Measurements from ENCODE around the gene KIFAP3.
"Not testable (repeated sequence)": the region's sequence is repeated elsewhere in the genome, so short reads cannot be mapped to it uniquely, and the experiment has no call there.

Gene KIFAP3

DNA sequence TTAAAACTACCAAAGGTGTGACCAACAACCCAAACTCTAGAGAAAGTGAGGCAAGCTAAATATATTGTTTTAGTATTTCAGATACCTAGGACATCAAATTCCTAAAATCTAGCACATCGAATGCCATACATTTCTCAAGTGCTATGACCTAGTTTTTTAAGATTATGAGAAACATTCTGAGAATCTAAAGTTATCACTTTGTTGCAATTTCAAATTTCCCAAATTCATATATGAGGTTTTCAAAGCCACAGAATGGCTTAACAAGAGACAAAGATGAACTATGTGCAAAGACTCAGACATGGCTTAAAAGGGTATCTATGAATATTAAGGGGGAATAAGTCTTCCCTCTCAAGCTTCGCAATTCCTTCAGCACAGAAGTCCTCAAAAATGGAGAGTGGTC, 187.6 kb downstream of the KIFAP3 start:
- no peak for DNase-seq (ENCODE audit: low read depth)

DNA sequence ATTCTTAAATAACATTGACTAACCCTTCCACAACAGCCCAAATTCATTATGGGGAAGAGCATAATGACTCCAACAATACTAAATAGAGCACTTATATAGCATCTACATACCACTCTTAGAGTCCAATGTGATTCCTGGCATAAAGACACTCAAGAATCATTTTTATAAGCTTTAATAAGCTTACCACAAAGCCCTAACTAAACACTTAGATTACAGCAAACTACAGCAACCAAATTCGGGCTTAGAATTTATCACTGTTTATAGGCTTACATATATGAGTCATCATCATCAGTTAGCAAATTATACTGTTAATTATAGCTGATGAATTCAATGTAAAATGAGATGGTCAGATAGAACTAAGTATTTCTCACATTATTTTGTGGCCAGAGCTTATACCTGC, 188.1 kb downstream of the KIFAP3 start:
- no peak for DNase-seq (ENCODE audit: low read depth)

DNA sequence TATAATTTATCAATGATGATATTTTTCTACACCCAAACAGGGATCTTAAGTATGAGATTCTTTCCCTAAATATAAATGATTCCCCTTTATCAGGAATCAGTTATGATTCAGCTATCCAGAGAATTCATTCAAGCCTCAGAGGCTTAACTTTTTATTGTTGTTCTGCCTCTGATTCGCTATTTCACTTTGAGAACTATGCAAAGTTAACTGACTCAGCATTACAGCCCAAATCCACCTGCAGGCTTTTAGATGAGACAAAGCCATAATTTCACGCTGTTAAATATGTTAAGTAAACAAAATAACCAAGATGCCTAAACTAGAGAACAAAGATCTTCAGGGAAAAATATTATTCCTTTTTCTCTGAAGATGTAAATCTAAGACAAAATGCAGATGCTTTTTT, 189.3 kb downstream of the KIFAP3 start:
- no peak for DNase-seq (ENCODE audit: low read depth)

DNA sequence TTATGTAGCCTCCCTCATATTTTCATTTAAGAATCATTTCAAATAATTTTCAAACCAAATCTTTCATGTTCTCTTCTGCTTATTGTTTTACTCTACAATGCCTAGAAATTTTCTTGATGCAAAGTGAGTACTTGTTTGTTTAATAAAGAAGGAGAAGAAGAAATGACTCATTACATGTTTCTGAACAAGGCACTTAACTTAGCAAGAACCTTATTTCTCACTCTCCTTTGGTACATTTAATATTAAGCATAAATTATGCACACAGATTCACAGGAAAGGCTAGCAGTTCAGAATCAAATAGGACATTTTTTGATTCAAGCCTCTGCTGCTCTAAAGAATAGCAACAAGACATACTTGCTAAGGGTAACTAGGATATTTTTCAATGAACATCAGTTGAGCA, 189.9 kb downstream of the KIFAP3 start:
- no peak for DNase-seq (ENCODE audit: low read depth)

DNA sequence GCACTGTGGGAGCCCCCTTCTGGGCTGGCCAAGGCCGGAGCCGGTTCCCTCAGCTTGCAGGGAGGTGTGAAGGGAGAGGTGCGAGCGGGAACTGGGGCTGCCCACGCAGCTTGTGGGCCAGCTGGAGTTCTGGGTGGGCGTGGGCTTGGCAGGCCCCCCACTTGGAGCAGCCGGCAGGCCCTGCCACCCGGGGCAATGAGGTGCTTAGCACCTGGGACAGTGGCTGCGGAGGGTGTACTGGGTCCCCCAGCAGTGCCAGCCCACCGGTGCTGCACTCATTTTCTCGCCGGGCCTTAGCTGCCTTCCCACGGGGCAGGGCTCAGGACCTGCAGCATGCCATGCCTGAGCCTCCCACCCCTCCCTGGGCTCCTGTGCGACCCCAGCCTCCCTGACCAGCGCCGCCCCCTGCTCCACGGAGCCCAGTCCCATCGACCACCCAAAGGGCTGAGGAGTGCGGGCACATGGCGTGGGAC, 192.4 kb downstream of the KIFAP3 start:
- DNase-seq (ENCODE audit: low read depth): no peak

DNA sequence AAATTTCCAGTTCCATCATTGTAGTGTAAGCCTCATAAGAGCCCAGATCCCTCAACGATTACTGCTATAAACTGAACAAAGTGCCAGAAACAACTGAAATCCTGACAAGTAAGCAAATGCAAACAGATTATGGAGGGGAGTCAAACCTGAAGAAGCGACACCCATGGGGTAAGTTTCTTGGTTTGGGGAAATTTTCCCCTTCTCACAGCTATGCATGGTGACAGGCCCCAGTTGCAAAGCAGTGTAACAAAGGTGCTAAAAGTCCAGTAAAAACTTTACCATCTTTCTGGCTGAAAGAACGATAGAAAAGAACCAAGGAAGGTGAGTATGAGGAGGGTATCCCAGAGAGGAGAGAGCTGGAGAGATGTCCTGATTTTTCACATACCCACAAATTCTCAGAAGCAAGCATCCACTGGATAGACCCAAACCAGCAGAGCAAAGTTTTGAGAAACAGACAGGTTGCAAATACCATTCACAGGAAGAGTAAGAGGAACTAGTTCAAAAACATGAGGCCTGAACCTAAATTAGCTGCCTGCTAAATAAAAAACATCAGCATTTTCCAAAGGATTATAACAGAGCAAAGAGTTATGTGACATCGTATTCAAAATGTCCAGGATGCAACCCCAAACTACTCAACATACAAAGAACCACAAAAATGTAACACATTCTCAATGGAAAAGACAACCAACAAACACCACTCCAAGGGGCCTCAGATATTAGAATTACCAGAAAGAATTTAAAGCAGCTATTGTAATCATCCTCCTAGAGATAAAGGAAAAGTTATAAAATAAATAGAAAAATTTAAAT, 195.3 kb downstream of the KIFAP3 start:
- DNase-seq (ENCODE audit: low read depth): no peak

DNA sequence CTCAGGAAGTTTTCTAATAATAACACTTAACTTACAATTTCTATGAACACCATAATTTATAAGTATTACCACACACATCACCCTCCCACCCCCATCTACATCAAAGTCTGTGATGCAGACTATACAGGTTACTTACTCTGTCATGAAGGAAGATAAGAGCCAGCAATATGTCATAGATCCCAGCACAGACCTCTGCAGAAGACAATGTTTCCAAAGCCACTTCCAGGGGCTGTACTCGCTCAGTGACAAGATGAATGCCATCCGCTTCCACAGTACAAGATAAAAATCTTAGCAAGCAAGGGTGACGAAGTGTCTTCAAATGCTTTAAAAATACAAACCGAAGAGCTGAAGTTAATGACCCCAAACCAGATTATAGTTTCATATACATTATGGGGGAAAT, 196.0 kb downstream of the KIFAP3 start:
- no peak for DNase-seq (ENCODE audit: low read depth)

DNA sequence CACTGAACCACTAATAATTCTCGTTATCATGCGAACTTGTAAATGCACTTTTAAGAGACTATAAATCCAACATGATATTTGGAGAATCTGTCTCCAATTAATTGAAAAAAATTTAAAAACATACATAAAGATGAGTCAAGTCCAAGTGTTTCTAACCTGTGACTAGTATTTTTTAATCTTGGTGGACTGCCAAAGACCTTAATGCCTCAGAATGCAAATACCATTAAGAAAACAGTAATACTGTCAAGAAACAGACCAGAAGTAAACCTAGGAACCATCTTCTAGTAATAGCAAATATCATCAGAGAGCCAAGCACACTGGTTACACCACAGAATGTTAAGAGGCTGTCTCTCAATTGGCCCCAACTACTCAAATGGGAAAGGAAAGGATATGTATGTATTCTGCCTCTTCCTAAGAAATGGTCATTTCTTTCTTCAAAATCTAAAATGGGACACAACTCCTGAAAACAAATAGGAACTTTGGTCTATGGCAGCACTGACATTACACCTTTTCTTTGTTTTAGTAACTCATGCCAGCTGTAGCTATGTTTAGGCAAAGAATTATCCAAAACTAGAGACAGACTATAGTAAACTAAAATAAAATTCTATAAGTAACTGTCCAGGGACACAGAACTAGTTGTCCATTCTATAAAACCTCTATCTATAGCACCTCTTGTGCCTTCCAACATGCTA, 196.5 kb downstream of the KIFAP3 start:
- DNase-seq (ENCODE audit: low read depth): no peak

DNA sequence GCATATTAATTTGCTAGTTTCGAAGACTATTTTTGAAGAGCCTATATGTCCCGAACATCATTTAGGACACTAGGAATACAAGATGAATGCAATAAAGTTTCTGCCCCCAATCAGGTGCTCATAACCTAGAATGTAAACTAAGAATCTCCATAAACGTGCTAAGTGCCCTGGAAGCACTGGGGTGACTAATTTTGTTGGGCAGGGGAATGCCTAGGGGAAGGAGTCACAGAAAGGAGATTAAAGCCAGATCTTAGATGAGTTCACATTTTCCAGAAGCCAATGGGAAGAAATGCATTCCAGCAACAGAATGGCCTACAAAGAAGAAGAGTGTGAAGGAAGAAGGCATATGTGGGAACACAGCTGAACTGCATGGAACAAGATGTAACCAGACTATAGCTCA, 200.3 kb downstream of the KIFAP3 start:
- DNase-seq (ENCODE audit: low read depth): no peak

DNA sequence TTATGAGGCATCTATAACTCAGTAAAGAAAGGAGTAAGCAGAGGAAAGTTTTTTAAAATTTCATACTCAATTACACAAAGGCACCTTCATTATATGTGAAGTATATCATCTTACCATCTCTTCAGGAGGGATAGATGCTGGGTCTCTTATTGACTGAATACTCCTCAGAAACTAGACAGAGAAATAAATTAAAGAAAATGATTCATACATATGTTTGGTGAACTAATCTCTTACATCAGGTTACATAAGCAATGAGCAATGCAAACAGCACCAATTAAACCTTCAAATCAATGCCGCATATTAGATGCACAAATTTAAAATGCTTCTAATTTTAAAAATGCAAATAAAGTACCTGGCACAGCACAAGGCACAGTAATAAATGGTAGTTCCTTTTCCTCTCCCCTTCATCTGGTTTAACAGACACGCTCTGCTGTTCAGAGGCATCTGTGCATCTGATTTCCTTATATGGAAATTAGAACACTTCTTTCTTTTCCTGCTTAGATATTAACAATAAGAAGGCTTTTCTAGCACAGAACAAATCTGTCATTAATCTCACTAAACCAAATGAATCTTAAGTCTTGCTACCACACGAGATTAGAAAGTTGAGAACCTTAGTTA, 200.8 kb downstream of the KIFAP3 start:
- no peak for DNase-seq (ENCODE audit: low read depth)

DNA sequence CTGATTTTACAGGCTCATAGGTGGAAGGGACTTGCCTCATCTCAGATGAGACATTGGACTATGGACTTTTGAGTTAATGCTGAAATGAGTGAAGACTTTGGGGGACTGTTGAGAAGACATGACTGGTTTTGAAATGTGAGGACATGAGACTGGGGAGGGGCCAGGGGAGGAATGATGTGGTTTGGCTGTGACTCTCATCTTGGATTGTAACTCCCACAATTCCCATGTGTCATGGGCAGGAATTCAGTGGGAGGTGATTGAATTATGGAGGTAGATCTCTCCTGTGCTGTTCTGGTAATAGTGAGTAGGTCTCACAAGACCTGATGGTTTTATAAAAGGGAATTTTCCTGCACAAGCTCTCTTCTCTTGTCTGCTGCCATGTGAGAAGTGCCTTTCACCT, 201.6 kb downstream of the KIFAP3 start:
- no peak for DNase-seq (ENCODE audit: low read depth)

DNA sequence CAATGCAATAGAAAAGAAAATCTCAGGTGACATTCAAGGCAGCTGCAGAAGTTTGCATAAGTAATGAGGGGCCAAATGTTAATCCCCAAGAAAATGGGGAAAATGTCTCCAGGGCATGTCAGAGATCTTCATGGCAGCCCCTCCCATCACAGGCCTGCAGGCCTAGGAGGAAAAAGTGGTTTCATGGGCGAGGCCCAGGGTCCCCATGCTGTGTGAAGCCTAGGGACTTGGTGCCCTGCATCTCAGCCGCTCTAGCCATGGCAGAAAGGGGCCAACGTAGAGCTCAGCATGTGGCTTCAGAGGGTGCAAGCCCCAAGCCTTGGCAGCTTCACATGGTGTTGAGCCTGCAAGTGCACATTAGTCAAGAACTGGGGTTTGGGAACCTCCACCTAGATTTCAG, 202.5 kb downstream of the KIFAP3 start:
- DNase-seq (ENCODE audit: low read depth): not testable (repeated sequence)
